IMR-90 (cell line): Measurements from ENCODE around the gene TMCC1. TPM values are rescaled to one million over a fixed set of nuclear protein-coding genes. Genes with fewer than 3 reads are reported as not detected.
"Not testable (repeated sequence)": the region's sequence is repeated elsewhere in the genome, so short reads cannot be mapped to it uniquely, and the experiment has no call there.

Experiments
- ATAC-seq: fragments of 200-7000 bp; cut with Tn5 transposase; 2 replicates; pipeline ENCODE4 v1.9.1; 2020; ENCODE audit warnings: low read depth, mild to moderate bottlenecking, moderate library complexity
- BruUV-seq: library from RNA; stranded (reverse); fragments of 400-500 nt; replicated peaks from 2 replicates; lab custom pipeline; 2021; lab: Mats Ljungman, UMichigan
- CTCF ChIA-PET: fragments of 300-600 bp; formaldehyde crosslinking; extraction: SDS; loops from one replicate; lab custom pipeline; 2021; ENCODE audit warnings: antibody characterized with exemption; lab: Yijun Ruan, JAX
- POLR2A ChIA-PET: fragments of 300-600 bp; sonication (Branson Sonifier 250); formaldehyde crosslinking; loops from one replicate; lab custom pipeline; 2022; ENCODE audit warnings: antibody characterized with exemption; ENCODE audit not compliant: unreplicated experiment; lab: Charles Lee
- DNase-seq: peaks from one replicate; pipeline ENCODE4 v3.0.0; 2013
- H2AFZ ChIP-seq: replicated peaks from 2 replicates; pipeline ENCODE3; 2013; ENCODE audit warnings: low read length, mild to moderate bottlenecking; ENCODE audit not compliant: poor library complexity
- H2AK5ac ChIP-seq: 2 replicates; pipeline ENCODE4 v1.6.1; 2013; ENCODE audit warnings: low read depth, low read length, inconsistent platforms
- H2AK9ac ChIP-seq: replicated peaks from 2 replicates; pipeline ENCODE3; 2013; ENCODE audit warnings: mild to moderate bottlenecking, low read depth, low read length, moderate library complexity; ENCODE audit not compliant: poor library complexity
- H2BK120ac ChIP-seq: 2 replicates; pipeline ENCODE4 v1.6.1; 2013; ENCODE audit warnings: low read depth, low read length, inconsistent platforms
- H2BK15ac ChIP-seq: 3 replicates; pipeline ENCODE4 v1.6.1; 2013; ENCODE audit warnings: low read depth, low read length, inconsistent platforms
- H2BK20ac ChIP-seq: 2 replicates; pipeline ENCODE4 v1.6.1; 2013; ENCODE audit warnings: low read depth, mild to moderate bottlenecking, inconsistent platforms, low read length, moderate library complexity
- H2BK5ac ChIP-seq: 2 replicates; pipeline ENCODE4 v1.6.1; 2013; ENCODE audit warnings: mild to moderate bottlenecking, low read depth, low read length, inconsistent platforms; ENCODE audit not compliant: poor library complexity, severe bottlenecking
- H3K14ac ChIP-seq: replicated peaks from 2 replicates; pipeline ENCODE4 v1.6.1; 2013; ENCODE audit warnings: low read depth, low read length, inconsistent platforms
- H3K18ac ChIP-seq: 2 replicates; pipeline ENCODE4 v1.6.1; 2013; ENCODE audit warnings: low read depth, low read length, control low read depth
- H3K23ac ChIP-seq: 2 replicates; pipeline ENCODE4 v1.6.1; 2013; ENCODE audit warnings: low read depth, low read length, inconsistent platforms
- H3K27ac ChIP-seq: 2 replicates; pipeline ENCODE4 v1.5.1; 2013; ENCODE audit warnings: mild to moderate bottlenecking, control low read depth, low read length; ENCODE audit not compliant: insufficient read depth
- H3K27me3 ChIP-seq: 2 replicates; pipeline ENCODE4 v1.6.1; 2013; ENCODE audit warnings: low read length; ENCODE audit not compliant: control insufficient read depth, insufficient read depth
- H3K36me3 ChIP-seq: 2 replicates; pipeline ENCODE4 v1.6.1; 2013; ENCODE audit warnings: low read length, mixed read lengths; ENCODE audit not compliant: control insufficient read depth, insufficient read depth
- H3K4ac ChIP-seq: 2 replicates; pipeline ENCODE4 v1.6.1; 2013; ENCODE audit warnings: low read depth, low read length, inconsistent platforms
- H3K4me1 ChIP-seq: 2 replicates; pipeline ENCODE4 v1.6.1; 2013; ENCODE audit warnings: low read length, mixed read lengths; ENCODE audit not compliant: control insufficient read depth, insufficient read depth
- H3K4me2 ChIP-seq: 2 replicates; pipeline ENCODE4 v1.6.1; 2013; ENCODE audit warnings: low read depth, mild to moderate bottlenecking, control low read depth, low read length, moderate library complexity
- H3K4me3 ChIP-seq: 2 replicates; pipeline ENCODE4 v1.5.1; 2013; ENCODE audit warnings: low read depth, mild to moderate bottlenecking, control low read depth, low read length, moderate library complexity; ENCODE audit not compliant: insufficient read depth
- H3K56ac ChIP-seq: 2 replicates; pipeline ENCODE4 v1.6.1; 2013; ENCODE audit warnings: low read length, inconsistent platforms; ENCODE audit not compliant: insufficient read depth; ENCODE audit errors: extremely low read depth
- H3K79me1 ChIP-seq, 2 experiments: 2 replicates each; pipeline ENCODE4 v1.6.1; 2013; ENCODE audit warnings: low read length in 2 of 2, inconsistent platforms in 1 of 2, low read depth in 1 of 2
- H3K9ac ChIP-seq: 2 replicates; pipeline ENCODE4 v1.6.1; 2013; ENCODE audit warnings: low read depth, low read length, control low read depth
- H3K9me1 ChIP-seq: 2 replicates; pipeline ENCODE4 v1.6.1; 2013; ENCODE audit warnings: low read length, inconsistent platforms; ENCODE audit not compliant: insufficient read depth
- H3K9me3 ChIP-seq: 2 replicates; pipeline ENCODE4 v1.6.1; 2013; ENCODE audit warnings: low read length; ENCODE audit not compliant: control insufficient read depth, insufficient read depth
- H4K20me1 ChIP-seq: 2 replicates; pipeline ENCODE4 v1.6.1; 2013; ENCODE audit warnings: low read length, inconsistent platforms; ENCODE audit not compliant: insufficient read depth
- H4K5ac ChIP-seq: 2 replicates; pipeline ENCODE4 v1.6.1; 2013; ENCODE audit warnings: mild to moderate bottlenecking, low read depth, low read length, control low read depth
- H4K8ac ChIP-seq, 2 experiments: 2 replicates each; pipeline ENCODE4 v1.6.1; 2013; ENCODE audit warnings: low read depth in 2 of 2, low read length in 2 of 2, control low read depth in 1 of 2, inconsistent platforms in 1 of 2
- H4K91ac ChIP-seq: 2 replicates; pipeline ENCODE4 v1.6.1; 2013; ENCODE audit warnings: low read depth, low read length, inconsistent platforms; ENCODE audit not compliant: insufficient read depth
- WGBS, 2 experiments: methylation state at CpG; one replicate each; pipeline versions ENCODE4 v1.1.5 to v1.1.7; 2013; ENCODE audit warnings: missing lambda C conversion rate in 2 of 2; ENCODE audit not compliant: insufficient read length in 1 of 2; ENCODE audit errors: extremely low coverage in 2 of 2; 5-methylcytosine and 5-hydroxymethylcytosine counted together
- dilution Hi-C: fragments of 300-500 bp; cut with HindIII; formaldehyde crosslinking; loops from one replicate; pipeline ENCODE4 v1.14.3; 2018; ENCODE audit warnings: low sequenced_read_pairs; ENCODE audit not compliant: unreplicated experiment
- in situ Hi-C: fragments of 300-500 bp; cut with MboI; formaldehyde crosslinking; loops from 3 replicates; pipeline ENCODE4 v1.14.3; 2019; ENCODE audit warnings: low sequenced_read_pairs, inconsistent platforms, mixed read lengths
- intact Hi-C: fragments of 100-400 bp; cut with micrococcal nuclease; formaldehyde crosslinking; loops from 2 replicates; pipeline ENCODE4 v1.10.0; 2022
- polyA plus RNA-seq, 3 experiments: library from polyadenylated mRNA; depleted of rRNA; stranded (reverse); fragments of >200 nt; gene quantifications; 2 replicates each; pipeline ENCODE4 v1.2.3, GENCODE V29; 2012; ENCODE audit warnings: low replicate concordance in 1 of 3
- total RNA-seq: library from RNA; depleted of rRNA; stranded (reverse); fragments of >200 nt; gene quantifications from 2 replicates; pipeline ENCODE4 v1.2.3, GENCODE V29; 2012

TMCC1 gene
- total and polyA plus RNA-seq, 2 of the 4 experiments (the other 2 are of a cell fraction) = 5.0 to 7.3 TPM

GRCh38 chr3:129856790-129857189 lies 36.7 kb downstream of the TMCC1 start:
- H4K5ac ChIP-seq, dilution Hi-C loops, H3K27ac ChIP-seq, H3K4ac ChIP-seq, H3K9ac ChIP-seq, H3K23ac ChIP-seq, H2BK120ac ChIP-seq, H2BK20ac ChIP-seq, H2AK9ac ChIP-seq, DNase-seq, H3K18ac ChIP-seq, POLR2A ChIA-PET, H2BK15ac ChIP-seq, H3K14ac ChIP-seq, BruUV-seq, H4K8ac ChIP-seq, H3K9me1 ChIP-seq, H3K56ac ChIP-seq, H2AK5ac ChIP-seq, H3K9me3 ChIP-seq, H4K20me1 ChIP-seq, H3K4me3 ChIP-seq, H3K27me3 ChIP-seq, H2BK5ac ChIP-seq, H4K91ac ChIP-seq, H2AFZ ChIP-seq, ATAC-seq, H3K4me1 ChIP-seq, H3K36me3 ChIP-seq, CTCF ChIA-PET, H3K4me2 ChIP-seq, in situ Hi-C loops, intact Hi-C loops: not testable (repeated sequence)
- WGBS, 2 experiments = no CpG with 5 or more reads among the region's 5 CpGs
- peaks cover 22 to 26% of the 10 kb centered on the region in 2 experiments for H3K79me1 ChIP-seq
